GM18519 (cell line): ENCODE measurements around the gene RRP1B.
A peak's percentile ranks its signal among the peaks of the same experiment; 100 is the strongest.
"Not testable (repeated sequence)": the region's sequence is repeated elsewhere in the genome, so short reads cannot be mapped to it uniquely, and the experiment has no call there.

ENCODE experiments used
- ATAC-seq: cut with Tn5 transposase; IDR thresholded peaks from one replicate; pipeline ENCODE4 v1.9.1; 2021; ENCODE audit warnings: mild to moderate bottlenecking, moderate library complexity; ENCODE audit not compliant: unreplicated experiment, low FRiP score

The RRP1B gene

GRCh38 chr21:43696214-43696613 lies 36.9 kb downstream of the RRP1B start:
- no peak for ATAC-seq

- ATAC-seq, result no peak
Observed at GRCh38 chr21:43697758-43698643, 38.6 kb downstream of the RRP1B start.

- ATAC-seq, result not testable (repeated sequence)
Observed at GRCh38 chr21:43699492-43699777, 40.1 kb downstream of the RRP1B start.

- ATAC-seq, result no peak
Observed at GRCh38 chr21:43699933-43700599, 40.7 kb downstream of the RRP1B start.

GRCh38 chr21:43701936-43702784 lies 42.8 kb downstream of the RRP1B start:
- no peak for ATAC-seq

GRCh38 chr21:43702785-43703034 lies 43.4 kb downstream of the RRP1B start:
- ATAC-seq, result no peak

- no peak for ATAC-seq
Observed at GRCh38 chr21:43703035-43703880, 43.9 kb downstream of the RRP1B start.

- ATAC-seq, result no peak
Observed at GRCh38 chr21:43707462-43707861, 48.1 kb downstream of the RRP1B start.

GRCh38 chr21:43708745-43709381 lies 49.5 kb downstream of the RRP1B start:
- ATAC-seq, result no peak

GRCh38 chr21:43712268-43712942 lies 53.0 kb downstream of the RRP1B start:
- no peak for ATAC-seq

- ATAC-seq, result not testable (repeated sequence)
Observed at GRCh38 chr21:43713123-43713522, 53.8 kb downstream of the RRP1B start.

GRCh38 chr21:43716376-43717165 lies 57.2 kb downstream of the RRP1B start:
- peak; percentile 27 for ATAC-seq

- ATAC-seq, result no peak
Observed at GRCh38 chr21:43717166-43717853, 58.0 kb downstream of the RRP1B start.

GRCh38 chr21:43717967-43718871 lies 58.9 kb downstream of the RRP1B start:
- no peak for ATAC-seq

- ATAC-seq, result peak; percentile 40
Observed at GRCh38 chr21:43718872-43719747, 59.8 kb downstream of the RRP1B start, which contains the start of gene PDXK. Gene PDXK, plus strand, starts transcription at chr21:43719129. Its CDS starts 166 bp downstream, at chr21:43719295.
